Keratinocyte (primary cell): Measurements from ENCODE around the gene SNTB2.

Source experiments
- EZH2 ChIP-seq: IDR thresholded peaks from one replicate; pipeline ENCODE4 v1.6.1; 2012; ENCODE audit warnings: inconsistent platforms, mild to moderate bottlenecking, low read length, moderate library complexity
- TF ChIP-seq, protein P1 (sequence below), 3 experiments: IDR thresholded peaks in 1 of 3; conservative IDR thresholded peaks in 1 of 3; optimal IDR thresholded peaks in 1 of 3; 2 replicates in 2 of 3; 3 replicates in 1 of 3; pipeline versions ENCODE3 to v1.5.1; 2011; ENCODE audit warnings: low read length in 3 of 3, mild to moderate bottlenecking in 3 of 3, moderate library complexity in 2 of 3, control low read depth in 1 of 3, inconsistent platforms in 1 of 3; ENCODE audit not compliant: insufficient read depth in 2 of 3; ENCODE audit errors: extremely low read depth in 1 of 3

DNA sequence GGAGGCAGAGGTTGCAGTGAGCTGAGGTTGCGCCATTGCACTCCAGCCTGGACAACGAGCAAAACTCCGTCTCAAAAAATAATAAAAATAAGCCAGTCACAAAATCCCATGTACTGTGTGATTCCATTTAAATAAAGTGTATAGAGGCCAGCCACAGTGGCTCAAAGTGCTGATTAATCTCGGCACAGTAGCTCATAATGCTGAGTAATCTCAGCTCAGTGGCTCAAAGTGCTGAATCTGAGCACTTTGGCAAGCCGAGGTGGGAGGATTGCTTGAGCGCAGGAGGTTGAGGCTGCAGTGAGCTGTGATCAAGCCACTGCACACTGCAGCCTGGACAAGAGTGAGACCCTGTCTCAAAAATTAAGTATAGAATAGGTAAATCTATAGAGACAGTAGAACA is 159.7 kb downstream of the SNTB2 start:
- no peak for TF ChIP-seq EZH2
- TF ChIP-seq, protein P1, sequence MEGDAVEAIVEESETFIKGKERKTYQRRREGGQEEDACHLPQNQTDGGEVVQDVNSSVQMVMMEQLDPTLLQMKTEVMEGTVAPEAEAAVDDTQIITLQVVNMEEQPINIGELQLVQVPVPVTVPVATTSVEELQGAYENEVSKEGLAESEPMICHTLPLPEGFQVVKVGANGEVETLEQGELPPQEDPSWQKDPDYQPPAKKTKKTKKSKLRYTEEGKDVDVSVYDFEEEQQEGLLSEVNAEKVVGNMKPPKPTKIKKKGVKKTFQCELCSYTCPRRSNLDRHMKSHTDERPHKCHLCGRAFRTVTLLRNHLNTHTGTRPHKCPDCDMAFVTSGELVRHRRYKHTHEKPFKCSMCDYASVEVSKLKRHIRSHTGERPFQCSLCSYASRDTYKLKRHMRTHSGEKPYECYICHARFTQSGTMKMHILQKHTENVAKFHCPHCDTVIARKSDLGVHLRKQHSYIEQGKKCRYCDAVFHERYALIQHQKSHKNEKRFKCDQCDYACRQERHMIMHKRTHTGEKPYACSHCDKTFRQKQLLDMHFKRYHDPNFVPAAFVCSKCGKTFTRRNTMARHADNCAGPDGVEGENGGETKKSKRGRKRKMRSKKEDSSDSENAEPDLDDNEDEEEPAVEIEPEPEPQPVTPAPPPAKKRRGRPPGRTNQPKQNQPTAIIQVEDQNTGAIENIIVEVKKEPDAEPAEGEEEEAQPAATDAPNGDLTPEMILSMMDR (optimal IDR thresholded peaks at IDR 0.05 in 1 of 3, IDR thresholded peaks at IDR 0.05 in 1 of 3, conservative IDR thresholded peaks at IDR 0.05 in 1 of 3; ENCODE audit: extremely low read depth in 1 of 3, insufficient read depth in 2 of 3, low read length in 3 of 3): no peak
